IPS DF 4.7 (cell line): ENCODE measurements around the gene RAB27B.

Experiments used
- DNase-seq: peaks from one replicate; pipeline ENCODE4 v3.0.0-alpha.2; 2013; ENCODE audit warnings: low spot score; ENCODE audit errors: extremely low read depth

Gene RAB27B

GRCh38 chr18:54909538-54909937 lies 81.3 kb downstream of the RAB27B start:
- no peak for DNase-seq

- DNase-seq: no peak
These were observed 82.1 kb downstream of the RAB27B start for GRCh38 chr18:54910161-54910919.

- DNase-seq: no peak
These were observed 83.3 kb downstream of the RAB27B start for GRCh38 chr18:54911551-54911950.

GRCh38 chr18:54914816-54915215 lies 86.5 kb downstream of the RAB27B start:
- DNase-seq: no peak

- no peak for DNase-seq
These were observed 88.2 kb downstream of the RAB27B start for GRCh38 chr18:54916507-54916906.

GRCh38 chr18:54918060-54918459 lies 89.8 kb downstream of the RAB27B start:
- DNase-seq: no peak

- no peak for DNase-seq
These were observed 91.1 kb downstream of the RAB27B start for GRCh38 chr18:54919412-54919811.

- DNase-seq: no peak
These were observed 95.2 kb downstream of the RAB27B start for GRCh38 chr18:54923339-54923956.

GRCh38 chr18:54924948-54925347 lies 96.7 kb downstream of the RAB27B start:
- no peak for DNase-seq

- no peak for DNase-seq
These were observed 98.5 kb downstream of the RAB27B start for GRCh38 chr18:54926593-54927325.

GRCh38 chr18:54928236-54928635 lies 100.0 kb downstream of the RAB27B start:
- DNase-seq: no peak

GRCh38 chr18:54931152-54931551 lies 102.9 kb downstream of the RAB27B start:
- DNase-seq: no peak

GRCh38 chr18:54932472-54932871 lies 104.2 kb downstream of the RAB27B start:
- no peak for DNase-seq

GRCh38 chr18:54938506-54938905 lies 110.2 kb downstream of the RAB27B start:
- DNase-seq: no peak

GRCh38 chr18:54939361-54939917 lies 111.2 kb downstream of the RAB27B start:
- no peak for DNase-seq

- DNase-seq: no peak
These were observed 113.9 kb downstream of the RAB27B start for GRCh38 chr18:54942144-54942543.

- no peak for DNase-seq
These were observed 114.3 kb downstream of the RAB27B start for GRCh38 chr18:54942569-54942968.
